Activated CD4-positive, alpha-beta memory T cell treated with anti-CD3 and anti-CD28 coated beads for 36 hours (primary cell): ENCODE data around the gene OLIG1. TPM values are rescaled to one million over a fixed set of nuclear protein-coding genes. Genes with fewer than 3 reads are reported as not detected.

Source experiments
- CTCF ChIA-PET: fragments of 350-600 bp; sonication (Branson Sonifier 250); formaldehyde crosslinking; loops from one replicate; lab custom pipeline; 2021; ENCODE audit warnings: antibody characterized with exemption, inconsistent platforms; lab: Charles Lee
- POLR2A ChIA-PET: fragments of 350-600 bp; sonication (Branson Sonifier 250); formaldehyde crosslinking; loops from one replicate; lab custom pipeline; 2021; ENCODE audit warnings: antibody characterized with exemption; lab: Charles Lee
- DNase-seq: peaks from one replicate; pipeline ENCODE4 v3.0.0-alpha.2; 2020
- H3K27ac Mint-ChIP-seq: one replicate; pipeline ENCODE4 v1.8.0; 2021; ENCODE audit warnings: mixed read lengths
- H3K27me3 Mint-ChIP-seq: one replicate; pipeline ENCODE4 v1.8.0; 2021; ENCODE audit warnings: mixed read lengths
- H3K36me3 Mint-ChIP-seq: one replicate; pipeline ENCODE4 v1.8.0; 2021; ENCODE audit warnings: mixed read lengths
- H3K4me1 Mint-ChIP-seq: one replicate; pipeline ENCODE4 v1.8.0; 2021; ENCODE audit warnings: low read depth, mixed read lengths
- H3K4me3 Mint-ChIP-seq: one replicate; pipeline ENCODE4 v1.8.0; 2021; ENCODE audit warnings: mild to moderate bottlenecking, mixed read lengths
- H3K9me3 Mint-ChIP-seq: one replicate; pipeline ENCODE4 v1.8.0; 2021; ENCODE audit warnings: mixed read lengths
- intact Hi-C: fragments of 100-400 bp; cut with micrococcal nuclease; formaldehyde crosslinking; loops from one replicate; pipeline ENCODE4 v1.15.1; 2023
- total RNA-seq, 2 experiments: library from RNA; stranded (reverse); gene quantifications; one replicate each; pipeline ENCODE4 v1.2.3, GENCODE V29; 2021

OLIG1 gene
- total RNA-seq, 2 experiments from 2014 or later, result not detected

DNA sequence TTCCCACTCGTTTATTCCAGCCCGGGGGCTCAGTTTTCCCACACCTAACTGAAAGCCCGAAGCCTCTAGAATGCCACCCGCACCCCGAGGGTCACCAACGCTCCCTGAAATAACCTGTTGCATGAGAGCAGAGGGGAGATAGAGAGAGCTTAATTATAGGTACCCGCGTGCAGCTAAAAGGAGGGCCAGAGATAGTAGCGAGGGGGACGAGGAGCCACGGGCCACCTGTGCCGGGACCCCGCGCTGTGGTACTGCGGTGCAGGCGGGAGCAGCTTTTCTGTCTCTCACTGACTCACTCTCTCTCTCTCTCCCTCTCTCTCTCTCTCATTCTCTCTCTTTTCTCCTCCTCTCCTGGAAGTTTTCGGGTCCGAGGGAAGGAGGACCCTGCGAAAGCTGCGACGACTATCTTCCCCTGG lies 43.5 kb upstream of the OLIG1 start:
- intact Hi-C loops, result loop anchor here (2.0 to 5.0 kb wide), 2 partner anchors 44 to 171 kb away; partner anchors contain the start of gene OLIG1
- ChIA-PET CTCF (interaction anchor here (1.6 to 1.7 kb wide), 2 partner anchors 101 to 335 kb away, joined by 3 to 5 read pairs; no protein-coding TSS in a partner anchor), POLR2A (no interaction called here)
- DNase-seq, result no peak
- H3K4me1 Mint-ChIP-seq, result peaks cover 48% of the 10 kb centered on the region
- peaks cover 2% of the 10 kb centered on the region for H3K36me3 Mint-ChIP-seq
- peaks cover 77% of the 10 kb centered on the region for H3K27me3 Mint-ChIP-seq
- H3K9me3 Mint-ChIP-seq, result no peaks in the 10 kb centered on the region
- H3K27ac Mint-ChIP-seq, result peak overlapping the region; percentile 0
- H3K4me3 Mint-ChIP-seq, result no peak overlapping the region

DNA sequence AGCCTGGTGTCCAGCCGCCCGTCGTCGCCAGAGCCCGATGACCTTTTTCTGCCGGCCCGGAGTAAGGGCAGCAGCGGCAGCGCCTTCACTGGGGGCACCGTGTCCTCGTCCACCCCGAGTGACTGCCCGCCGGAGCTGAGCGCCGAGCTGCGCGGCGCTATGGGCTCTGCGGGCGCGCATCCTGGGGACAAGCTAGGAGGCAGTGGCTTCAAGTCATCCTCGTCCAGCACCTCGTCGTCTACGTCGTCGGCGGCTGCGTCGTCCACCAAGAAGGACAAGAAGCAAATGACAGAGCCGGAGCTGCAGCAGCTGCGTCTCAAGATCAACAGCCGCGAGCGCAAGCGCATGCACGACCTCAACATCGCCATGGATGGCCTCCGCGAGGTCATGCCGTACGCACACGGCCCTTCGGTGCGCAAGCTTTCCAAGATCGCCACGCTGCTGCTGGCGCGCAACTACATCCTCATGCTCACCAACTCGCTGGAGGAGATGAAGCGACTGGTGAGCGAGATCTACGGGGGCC lies 43.0 kb upstream of the OLIG1 start:
- intact Hi-C loops, result loop anchor here (2.0 to 5.0 kb wide), 2 partner anchors 44 to 170 kb away; partner anchors contain the start of gene OLIG1
- Mint-ChIP-seq H3K4me3 (no peak overlapping the region), H3K27ac (no peak overlapping the region), H3K36me3 (peaks cover 2% of the 10 kb centered on the region), H3K4me1 (peaks cover 48% of the 10 kb centered on the region), H3K9me3 (no peaks in the 10 kb centered on the region), H3K27me3 (peaks cover 73% of the 10 kb centered on the region)
- peak; percentile 14 for DNase-seq
- CTCF ChIA-PET, result interaction anchor here (1.6 kb wide), 1 partner anchor 334 kb away, joined by 3 read pairs; no protein-coding TSS in a partner anchor
- POLR2A ChIA-PET, result no interaction called here

DNA sequence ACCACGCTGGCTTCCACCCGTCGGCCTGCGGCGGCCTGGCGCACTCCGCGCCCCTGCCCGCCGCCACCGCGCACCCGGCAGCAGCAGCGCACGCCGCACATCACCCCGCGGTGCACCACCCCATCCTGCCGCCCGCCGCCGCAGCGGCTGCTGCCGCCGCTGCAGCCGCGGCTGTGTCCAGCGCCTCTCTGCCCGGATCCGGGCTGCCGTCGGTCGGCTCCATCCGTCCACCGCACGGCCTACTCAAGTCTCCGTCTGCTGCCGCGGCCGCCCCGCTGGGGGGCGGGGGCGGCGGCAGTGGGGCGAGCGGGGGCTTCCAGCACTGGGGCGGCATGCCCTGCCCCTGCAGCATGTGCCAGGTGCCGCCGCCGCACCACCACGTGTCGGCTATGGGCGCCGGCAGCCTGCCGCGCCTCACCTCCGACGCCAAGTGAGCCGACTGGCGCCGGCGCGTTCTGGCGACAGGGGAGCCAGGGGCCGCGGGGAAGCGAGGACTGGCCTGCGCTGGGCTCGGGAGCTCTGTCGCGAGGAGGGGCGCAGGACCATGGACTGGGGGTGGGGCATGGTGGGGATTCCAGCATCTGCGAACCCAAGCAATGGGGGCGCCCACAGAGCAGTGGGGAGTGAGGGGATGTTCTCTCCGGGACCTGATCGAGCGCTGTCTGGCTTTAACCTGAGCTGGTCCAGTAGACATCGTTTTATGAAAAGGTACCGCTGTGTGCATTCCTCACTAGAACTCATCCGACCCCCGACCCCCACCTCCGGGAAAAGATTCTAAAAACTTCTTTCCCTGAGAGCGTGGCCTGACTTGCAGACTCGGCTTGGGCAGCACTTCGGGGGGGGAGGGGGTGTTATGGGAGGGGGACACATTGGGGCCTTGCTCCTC lies 42.3 kb upstream of the OLIG1 start:
- Mint-ChIP-seq H3K36me3 (peaks cover 2% of the 10 kb centered on the region), H3K4me3 (no peak overlapping the region), H3K4me1 (peaks cover 45% of the 10 kb centered on the region), H3K9me3 (no peaks in the 10 kb centered on the region), H3K27me3 (peaks cover 73% of the 10 kb centered on the region), H3K27ac (no peak overlapping the region)
- no peak for DNase-seq
- ChIA-PET POLR2A (no interaction called here), CTCF (no interaction called here)
- intact Hi-C loops, result loop anchor here (2.0 to 5.0 kb wide), 2 partner anchors 43 to 170 kb away; partner anchors contain the start of gene OLIG1

DNA sequence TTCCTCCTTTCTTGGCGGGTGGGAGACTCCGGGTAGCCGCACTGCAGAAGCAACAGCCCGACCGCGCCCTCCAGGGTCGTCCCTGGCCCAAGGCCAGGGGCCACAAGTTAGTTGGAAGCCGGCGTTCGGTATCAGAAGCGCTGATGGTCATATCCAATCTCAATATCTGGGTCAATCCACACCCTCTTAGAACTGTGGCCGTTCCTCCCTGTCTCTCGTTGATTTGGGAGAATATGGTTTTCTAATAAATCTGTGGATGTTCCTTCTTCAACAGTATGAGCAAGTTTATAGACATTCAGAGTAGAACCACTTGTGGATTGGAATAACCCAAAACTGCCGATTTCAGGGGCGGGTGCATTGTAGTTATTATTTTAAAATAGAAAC lies 41.7 kb upstream of the OLIG1 start:
- intact Hi-C loops, result loop anchor here (5.0 kb wide), 1 partner anchor 169 kb away; no protein-coding TSS in a partner anchor
- peaks cover 2% of the 10 kb centered on the region for H3K36me3 Mint-ChIP-seq
- peaks cover 44% of the 10 kb centered on the region for H3K4me1 Mint-ChIP-seq
- CTCF ChIA-PET, result no interaction called here
- H3K27me3 Mint-ChIP-seq, result peaks cover 73% of the 10 kb centered on the region
- H3K27ac Mint-ChIP-seq, result no peak overlapping the region
- H3K9me3 Mint-ChIP-seq, result no peaks in the 10 kb centered on the region
- peak overlapping the region; percentile 20 for H3K4me3 Mint-ChIP-seq
- DNase-seq, result no peak
- POLR2A ChIA-PET, result interaction anchor here (0.6 kb wide), 1 partner anchor 642 kb away, joined by 3 read pairs; no protein-coding TSS in a partner anchor

DNA sequence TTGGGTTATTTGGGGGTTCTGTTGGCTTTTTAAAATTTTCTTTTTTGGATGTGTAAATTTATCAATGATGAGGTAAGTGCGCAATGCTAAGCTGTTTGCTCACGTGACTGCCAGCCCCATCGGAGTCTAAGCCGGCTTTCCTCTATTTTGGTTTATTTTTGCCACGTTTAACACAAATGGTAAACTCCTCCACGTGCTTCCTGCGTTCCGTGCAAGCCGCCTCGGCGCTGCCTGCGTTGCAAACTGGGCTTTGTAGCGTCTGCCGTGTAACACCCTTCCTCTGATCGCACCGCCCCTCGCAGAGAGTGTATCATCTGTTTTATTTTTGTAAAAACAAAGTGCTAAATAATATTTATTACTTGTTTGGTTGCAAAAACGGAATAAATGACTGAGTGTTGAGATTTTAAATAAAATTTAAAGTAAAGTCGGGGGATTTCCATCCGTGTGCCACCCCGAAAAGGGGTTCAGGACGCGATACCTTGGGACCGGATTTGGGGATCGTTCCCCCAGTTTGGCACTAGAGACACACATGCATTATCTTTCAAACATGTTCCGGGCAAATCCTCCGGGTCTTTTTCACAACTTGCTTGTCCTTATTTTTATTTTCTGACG lies 41.1 kb upstream of the OLIG1 start:
- Mint-ChIP-seq H3K27ac (no peak overlapping the region), H3K27me3 (peaks cover 67% of the 10 kb centered on the region), H3K4me1 (peaks cover 44% of the 10 kb centered on the region), H3K36me3 (peaks cover 2% of the 10 kb centered on the region), H3K4me3 (peak overlapping the region; percentile 26), H3K9me3 (no peaks in the 10 kb centered on the region)
- DNase-seq, result peak; percentile 46
- intact Hi-C loops, result loop anchor here (5.0 kb wide), 1 partner anchor 168 kb away; no protein-coding TSS in a partner anchor
- ChIA-PET CTCF (interaction anchor here (0.6 kb wide), 1 partner anchor 89 kb away, joined by 3 read pairs; no protein-coding TSS in a partner anchor), POLR2A (interaction anchor here (0.6 kb wide), 1 partner anchor 641 kb away, joined by 3 read pairs; no protein-coding TSS in a partner anchor)

DNA sequence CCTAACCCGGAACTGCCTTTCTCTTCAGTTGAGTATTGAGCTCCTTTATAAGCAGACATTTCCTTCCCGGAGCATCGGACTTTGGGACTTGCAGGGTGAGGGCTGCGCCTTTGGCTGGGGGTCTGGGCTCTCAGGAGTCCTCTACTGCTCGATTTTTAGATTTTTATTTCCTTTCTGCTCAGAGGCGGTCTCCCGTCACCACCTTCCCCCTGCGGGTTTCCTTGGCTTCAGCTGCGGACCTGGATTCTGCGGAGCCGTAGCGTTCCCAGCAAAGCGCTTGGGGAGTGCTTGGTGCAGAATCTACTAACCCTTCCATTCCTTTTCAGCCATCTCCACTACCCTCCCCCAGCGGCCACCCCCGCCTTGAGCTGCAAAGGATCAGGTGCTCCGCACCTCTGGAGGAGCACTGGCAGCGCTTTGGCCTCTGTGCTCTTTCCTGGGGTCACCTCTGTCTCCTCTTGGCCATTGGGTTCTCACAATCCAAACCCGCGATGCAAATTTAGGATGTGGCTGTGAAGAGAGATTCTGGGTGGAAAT lies 40.5 kb upstream of the OLIG1 start:
- no peak for DNase-seq
- H3K4me1 Mint-ChIP-seq, result peaks cover 38% of the 10 kb centered on the region
- H3K36me3 Mint-ChIP-seq, result peaks cover 2% of the 10 kb centered on the region
- no peak overlapping the region for H3K27ac Mint-ChIP-seq
- H3K27me3 Mint-ChIP-seq, result peaks cover 63% of the 10 kb centered on the region
- POLR2A ChIA-PET, result no interaction called here
- no peaks in the 10 kb centered on the region for H3K9me3 Mint-ChIP-seq
- no peak overlapping the region for H3K4me3 Mint-ChIP-seq
- intact Hi-C loops, result loop anchor here (5.0 kb wide), 1 partner anchor 168 kb away; no protein-coding TSS in a partner anchor
- CTCF ChIA-PET, result interaction anchor here (0.6 kb wide), 1 partner anchor 89 kb away, joined by 3 read pairs; no protein-coding TSS in a partner anchor

DNA sequence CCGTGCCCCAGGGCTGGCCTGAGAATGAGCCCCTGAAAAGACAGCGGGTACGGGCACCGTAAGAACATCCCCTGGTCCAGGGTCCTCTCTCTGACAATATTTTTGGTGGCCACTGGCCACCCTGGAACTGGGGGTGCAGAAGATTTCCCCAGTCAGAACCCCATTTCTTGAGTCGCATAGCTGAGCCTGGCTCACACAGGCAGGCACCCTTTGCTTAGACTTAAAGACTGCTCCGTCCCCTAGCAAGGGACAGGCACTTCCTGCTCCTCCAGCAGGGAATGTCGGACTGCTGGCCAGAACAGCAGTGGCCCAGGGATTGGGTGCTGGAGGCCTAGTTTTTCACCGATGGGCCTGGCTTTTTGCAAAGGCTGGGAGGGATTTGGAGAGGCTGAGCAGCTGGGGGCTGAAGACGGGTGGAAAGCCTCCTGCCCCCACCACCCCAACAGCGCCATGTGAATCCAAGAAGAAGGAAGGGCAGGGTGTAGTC lies 39.9 kb upstream of the OLIG1 start:
- no peak for DNase-seq
- ChIA-PET CTCF (no interaction called here), POLR2A (no interaction called here)
- Mint-ChIP-seq H3K27me3 (peaks cover 58% of the 10 kb centered on the region), H3K4me1 (peaks cover 32% of the 10 kb centered on the region), H3K9me3 (no peaks in the 10 kb centered on the region), H3K27ac (no peak overlapping the region), H3K36me3 (peaks cover 2% of the 10 kb centered on the region), H3K4me3 (no peak overlapping the region)
- intact Hi-C loops, result loop anchor here (5.0 kb wide), 1 partner anchor 167 kb away; no protein-coding TSS in a partner anchor

DNA sequence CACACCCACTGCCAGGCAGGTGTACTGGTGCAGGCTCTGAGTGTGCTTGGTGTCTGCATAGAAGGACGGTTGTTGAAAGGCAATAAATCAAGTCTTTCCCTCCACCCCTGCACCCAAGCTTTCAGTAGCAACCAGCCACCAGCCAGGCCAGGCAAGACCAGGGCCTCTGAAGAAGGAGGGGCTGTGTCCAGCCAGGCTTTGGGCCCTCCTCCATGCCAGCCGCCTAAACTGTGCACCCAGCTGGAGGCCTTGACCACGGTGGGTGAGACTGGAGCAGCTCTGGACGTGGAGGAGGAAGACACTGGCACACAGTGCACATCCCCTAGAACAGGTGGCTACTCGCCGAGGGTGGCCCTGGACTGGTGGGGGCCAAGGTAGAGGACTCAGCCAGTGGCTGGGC lies 39.3 kb upstream of the OLIG1 start:
- peaks cover 30% of the 10 kb centered on the region for H3K4me1 Mint-ChIP-seq
- no peak overlapping the region for H3K27ac Mint-ChIP-seq
- intact Hi-C loops, result no loop called here
- no peak overlapping the region for H3K4me3 Mint-ChIP-seq
- H3K9me3 Mint-ChIP-seq, result no peaks in the 10 kb centered on the region
- peaks cover 54% of the 10 kb centered on the region for H3K27me3 Mint-ChIP-seq
- CTCF ChIA-PET, result no interaction called here
- H3K36me3 Mint-ChIP-seq, result peaks cover 2% of the 10 kb centered on the region
- POLR2A ChIA-PET, result no interaction called here
- DNase-seq, result no peak

DNA sequence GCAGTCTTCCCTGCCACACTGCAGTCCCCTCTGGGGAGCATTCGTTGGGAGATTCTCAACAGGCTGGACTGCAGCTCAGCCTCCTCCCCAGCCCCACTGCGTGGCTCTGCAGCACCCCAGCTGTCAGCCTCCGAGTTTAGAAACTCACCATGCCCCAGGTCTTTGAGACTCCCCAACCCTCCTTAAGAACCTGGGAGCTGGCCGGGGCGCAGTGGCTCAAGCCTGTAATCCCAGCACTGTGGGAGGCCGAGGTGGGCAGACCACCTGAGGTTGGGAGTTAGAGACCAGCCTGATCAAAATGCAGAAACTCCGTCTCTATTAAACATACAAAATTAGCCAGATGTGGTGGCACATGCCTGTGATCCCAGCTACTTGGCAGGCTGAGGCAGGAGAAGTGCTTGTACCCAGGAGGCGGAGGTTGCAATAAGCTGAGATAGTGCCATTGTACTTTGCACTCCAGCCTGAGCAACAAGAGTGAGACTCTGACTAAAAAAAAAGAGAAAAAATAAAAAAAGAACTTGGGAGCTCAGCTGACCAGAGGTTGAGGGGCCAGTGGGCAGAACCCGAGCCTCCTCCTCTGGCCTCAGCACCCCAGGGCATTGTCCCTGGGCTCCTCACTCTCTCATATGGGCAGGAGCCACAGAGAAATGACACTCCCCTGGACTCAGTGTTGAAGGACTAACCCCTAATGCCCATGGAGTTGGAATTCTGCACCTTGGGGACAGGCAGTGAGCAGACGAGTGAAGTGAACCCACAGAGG lies 38.6 kb upstream of the OLIG1 start:
- no peak for DNase-seq
- Mint-ChIP-seq H3K4me3 (no peak overlapping the region), H3K27me3 (peaks cover 47% of the 10 kb centered on the region), H3K27ac (no peak overlapping the region), H3K4me1 (peaks cover 25% of the 10 kb centered on the region), H3K9me3 (no peaks in the 10 kb centered on the region), H3K36me3 (peaks cover 2% of the 10 kb centered on the region)
- intact Hi-C loops, result no loop called here
- ChIA-PET POLR2A (no interaction called here), CTCF (interaction anchor here (0.6 to 0.7 kb wide), 2 partner anchors 92 to 724 kb away, joined by 3 to 4 read pairs; no protein-coding TSS in a partner anchor)

DNA sequence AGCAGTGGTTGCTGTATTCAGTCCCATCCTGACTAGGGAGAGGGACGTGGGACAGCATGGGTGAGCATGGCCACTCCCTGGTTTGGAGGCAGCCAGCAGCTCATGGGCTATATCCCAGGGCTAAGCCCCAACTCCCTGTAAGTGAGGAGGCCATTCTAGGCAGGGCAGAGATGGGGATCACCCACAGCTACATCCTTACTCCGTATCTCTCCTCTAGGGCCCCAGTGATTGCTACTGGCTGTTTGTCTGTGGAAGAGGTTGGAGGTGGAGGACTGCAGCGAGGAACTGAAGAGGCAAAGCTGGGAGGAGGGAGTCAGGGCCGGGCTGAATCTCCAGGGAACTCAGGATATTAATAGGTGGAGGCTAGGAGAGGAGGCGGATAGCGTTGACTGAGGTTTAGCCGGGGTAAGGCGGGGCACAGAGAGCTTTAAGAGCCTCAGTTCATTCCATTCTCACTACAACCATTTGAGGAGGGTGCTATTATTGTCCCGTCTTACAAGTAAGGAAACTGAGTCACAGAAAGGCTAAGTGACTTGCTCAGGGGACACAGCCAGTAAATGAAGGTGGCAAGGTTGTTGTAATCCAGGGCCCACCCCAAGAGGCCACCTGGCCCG lies 37.4 kb upstream of the OLIG1 start:
- ChIA-PET CTCF (no interaction called here), POLR2A (no interaction called here)
- H3K36me3 Mint-ChIP-seq, result peaks cover 2% of the 10 kb centered on the region
- H3K4me3 Mint-ChIP-seq, result no peak overlapping the region
- no peaks in the 10 kb centered on the region for H3K9me3 Mint-ChIP-seq
- peaks cover 25% of the 10 kb centered on the region for H3K4me1 Mint-ChIP-seq
- intact Hi-C loops, result no loop called here
- H3K27me3 Mint-ChIP-seq, result peaks cover 39% of the 10 kb centered on the region
- H3K27ac Mint-ChIP-seq, result no peak overlapping the region
- no peak for DNase-seq
